GM21447 (cell line): ENCODE data around the gene ARHGEF12.

Experiments
- ATAC-seq: cut with Tn5 transposase; IDR thresholded peaks from one replicate; pipeline ENCODE4 v1.9.1; 2021; ENCODE audit not compliant: unreplicated experiment

ARHGEF12 gene

DNA sequence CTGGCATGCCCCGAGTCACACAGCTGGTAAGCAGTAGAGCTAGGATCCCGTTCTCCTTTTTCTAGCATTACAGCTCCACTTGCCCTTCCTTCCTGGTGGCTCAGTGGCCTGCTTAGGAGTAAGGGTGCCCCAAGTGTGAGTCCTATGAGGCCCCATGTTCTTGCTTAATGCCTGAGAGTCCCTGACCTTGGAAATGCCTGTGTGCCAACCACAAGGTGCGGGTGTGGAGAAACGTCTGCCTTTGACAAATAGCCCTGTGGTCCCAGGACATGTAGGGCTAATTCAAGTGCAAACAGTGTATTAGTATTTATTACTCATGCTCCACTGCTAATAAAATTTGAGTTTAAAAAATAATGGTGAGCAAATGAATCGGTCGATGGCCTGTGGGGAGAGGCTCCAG is 193.7 kb downstream of the ARHGEF12 start:
- no peak for ATAC-seq

DNA sequence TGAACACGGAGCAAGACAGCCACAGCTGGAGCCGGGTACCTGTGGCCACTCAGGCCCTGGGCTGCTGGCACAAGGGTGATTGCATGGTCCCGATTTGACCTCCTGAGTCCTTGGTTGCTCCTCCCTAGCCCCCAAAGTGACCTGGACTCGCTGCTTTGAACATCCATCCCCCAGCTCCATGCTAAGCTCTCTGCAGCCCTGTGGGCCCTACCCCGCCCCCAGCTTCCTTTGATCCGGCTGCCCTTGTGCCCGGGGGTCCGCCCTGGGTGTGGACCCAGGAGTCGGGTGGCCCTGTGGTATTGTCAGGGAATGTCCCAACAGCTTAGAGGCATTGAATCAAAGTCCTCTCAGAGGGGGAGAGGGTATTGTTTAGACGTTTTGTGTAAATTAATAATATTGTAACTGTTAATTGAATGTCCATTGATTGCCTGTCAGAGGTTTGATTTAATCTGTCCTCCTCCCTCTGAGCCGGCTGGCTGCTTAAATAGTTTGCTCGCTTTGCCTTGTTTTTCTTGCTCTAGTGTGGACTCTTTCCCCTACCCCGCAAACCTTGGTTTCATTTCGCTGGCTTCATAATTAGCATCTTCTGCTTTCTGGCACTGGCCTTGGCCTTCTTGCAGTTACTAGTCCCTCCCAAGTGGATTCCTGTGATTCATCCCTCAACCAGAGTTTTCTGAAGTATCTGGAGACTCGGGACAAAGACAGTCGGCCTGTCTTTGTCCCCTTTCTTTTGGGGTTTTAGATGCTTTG is 196.0 kb downstream of the ARHGEF12 start:
- ATAC-seq: no peak

DNA sequence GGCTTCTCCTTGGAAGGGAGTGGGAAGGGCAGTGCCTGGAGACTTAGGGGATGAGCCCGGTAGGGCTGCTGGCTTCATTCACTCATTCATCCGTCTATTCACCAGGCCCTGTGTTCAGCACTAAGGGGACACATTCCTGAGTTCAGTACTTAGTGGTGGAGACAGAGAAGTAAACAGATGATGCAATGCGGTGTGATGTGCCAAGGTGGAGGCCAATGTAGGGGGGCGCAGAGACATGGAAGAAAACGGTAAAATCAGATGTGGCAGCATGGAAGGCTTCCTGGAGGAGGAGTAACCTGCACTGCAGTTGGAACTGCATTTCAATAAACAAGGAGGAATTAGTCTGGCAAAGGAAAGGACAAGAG is 196.6 kb downstream of the ARHGEF12 start:
- no peak for ATAC-seq

DNA sequence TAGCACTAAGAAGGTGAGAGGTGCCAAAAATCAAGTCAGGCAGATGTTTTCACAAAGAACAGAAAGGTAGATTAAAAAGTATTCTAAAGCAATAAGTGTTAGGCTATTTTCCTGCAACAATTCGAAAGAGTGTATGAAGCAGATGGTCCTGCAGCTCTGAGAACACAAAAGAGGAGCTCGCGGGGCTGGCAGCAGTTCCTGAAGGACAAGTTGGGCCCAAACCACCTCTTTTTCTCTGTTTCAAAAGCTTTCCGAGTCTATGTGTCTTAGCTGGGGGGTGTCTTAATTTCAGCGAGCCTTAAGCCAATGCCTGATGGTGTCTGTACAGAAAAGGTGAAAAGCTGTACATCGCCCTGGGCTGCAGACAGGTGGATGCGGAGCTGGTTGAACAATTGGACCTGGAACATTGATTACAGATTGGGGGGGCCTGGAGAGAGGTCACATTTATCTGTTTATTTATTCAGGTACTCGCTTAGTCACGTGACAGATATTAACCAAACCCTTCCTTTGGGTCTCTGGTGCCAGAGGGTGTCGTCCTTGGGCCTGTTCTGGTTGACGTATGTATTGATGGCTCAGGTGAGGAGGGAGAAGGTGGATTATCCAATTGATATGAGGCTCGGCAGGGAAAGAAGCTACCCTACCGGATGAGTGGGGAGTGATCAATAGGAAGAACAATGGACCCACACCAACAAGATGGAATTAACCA is 200.0 kb downstream of the ARHGEF12 start:
- no peak for ATAC-seq

DNA sequence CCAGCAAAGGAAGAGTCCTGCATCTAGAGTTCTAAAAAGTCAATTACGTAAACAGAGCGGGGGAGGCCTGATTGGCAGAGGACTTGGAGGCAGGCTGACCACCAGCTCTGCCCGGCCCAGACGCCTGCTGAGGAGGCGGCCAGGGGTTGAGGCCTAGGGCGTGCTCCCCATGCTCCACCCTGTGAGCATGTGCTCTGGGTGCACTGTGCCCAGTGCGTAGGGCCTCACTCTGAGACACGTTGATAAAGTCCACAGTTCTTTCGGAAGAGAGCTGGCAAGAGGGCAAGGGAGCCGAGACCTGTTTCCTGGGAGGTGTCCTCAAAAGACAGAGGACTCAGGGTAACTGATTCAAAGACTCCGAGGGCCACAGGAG is 200.6 kb downstream of the ARHGEF12 start:
- no peak for ATAC-seq

DNA sequence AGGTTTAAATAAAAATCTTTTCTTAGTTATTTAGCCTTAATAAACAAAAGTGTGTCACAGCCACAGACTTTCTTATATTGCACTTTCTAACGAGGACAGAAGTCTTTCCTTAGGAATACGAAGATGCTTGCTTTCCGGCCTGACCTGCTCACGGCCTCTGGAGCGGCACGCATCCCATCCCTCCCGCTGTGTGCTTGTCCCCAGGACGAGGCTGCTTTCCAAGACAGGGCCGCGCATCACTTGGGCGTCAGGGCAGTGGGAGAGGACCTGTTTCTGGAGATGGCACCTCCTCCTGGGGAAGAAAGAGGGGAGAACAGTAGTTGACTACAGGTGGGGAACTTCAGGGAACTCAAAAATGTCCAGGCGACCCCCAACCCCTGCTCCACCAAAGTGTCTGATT is 201.8 kb downstream of the ARHGEF12 start:
- ATAC-seq: no peak

DNA sequence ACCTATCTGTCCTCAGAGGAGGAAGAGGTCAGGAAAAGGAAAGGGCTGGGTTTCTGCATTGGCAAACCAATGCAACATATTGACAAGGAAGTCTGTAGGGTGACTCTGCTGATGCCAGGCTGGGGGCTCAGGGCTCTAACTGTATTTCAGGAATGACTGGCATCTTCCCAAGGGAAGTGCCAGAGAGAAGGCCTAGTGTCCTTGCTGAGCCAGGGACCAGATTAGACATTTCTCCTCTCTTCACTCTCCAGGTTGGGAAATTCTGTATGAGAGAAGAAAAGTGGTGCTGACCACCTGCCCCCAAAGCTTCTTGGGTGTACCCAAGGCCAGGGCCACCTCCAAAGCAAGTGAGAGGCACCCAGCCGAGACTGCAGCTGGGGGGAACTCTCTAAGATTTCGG is 202.5 kb downstream of the ARHGEF12 start:
- no peak for ATAC-seq
